Left forelimb (tissue), 1 donor: ENCODE measurements around the gene LEUTX.
A peak's percentile ranks its signal among the peaks of the same experiment; 100 is the strongest.
"Not testable (repeated sequence)": the region's sequence is repeated elsewhere in the genome, so short reads cannot be mapped to it uniquely, and the experiment has no call there.

Experiments
- DNase-seq: peaks from one replicate; pipeline ENCODE4 v3.0.0-alpha.2; 2018; ENCODE audit warnings: low spot score

Gene LEUTX

DNA sequence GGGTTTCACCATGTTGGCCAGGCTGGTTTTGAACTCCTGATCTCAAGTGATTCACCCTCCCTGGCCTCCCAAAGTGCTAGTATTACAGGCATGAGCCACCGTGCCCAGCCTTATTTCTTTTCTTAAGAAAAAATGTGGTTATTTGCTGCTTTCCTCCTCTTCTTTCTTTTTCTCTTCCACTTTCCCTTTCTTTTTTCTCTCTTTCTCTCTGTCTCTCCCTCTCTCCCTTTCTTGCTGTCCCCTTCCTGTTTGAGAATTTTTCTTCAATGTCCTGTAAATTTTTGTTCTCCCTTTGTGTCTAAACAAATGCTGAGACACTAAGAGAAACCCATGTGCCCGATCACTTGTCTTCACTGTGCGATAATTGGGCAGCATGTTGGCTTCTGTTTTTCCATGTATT lies 2.2 kb downstream of the LEUTX start:
- no peak for DNase-seq

DNA sequence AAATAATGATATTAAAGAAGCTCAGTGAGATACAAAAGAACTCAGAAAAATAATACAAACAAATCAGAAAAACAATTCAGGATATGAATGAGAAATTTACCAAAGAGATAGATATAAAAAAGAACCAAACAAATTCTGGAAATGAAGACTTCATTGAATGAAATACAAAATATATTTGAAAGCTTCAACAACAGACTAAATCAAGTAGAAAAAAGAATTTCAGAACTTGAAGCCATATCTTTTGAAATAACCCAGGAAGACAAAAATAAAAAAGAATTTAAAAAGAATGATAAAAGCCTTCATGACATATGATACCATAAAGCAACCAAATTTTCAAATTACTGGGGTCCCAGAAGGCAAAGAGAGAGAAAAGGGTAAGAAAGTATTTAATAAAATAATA lies 9.6 kb downstream of the LEUTX start:
- no peak for DNase-seq

DNA sequence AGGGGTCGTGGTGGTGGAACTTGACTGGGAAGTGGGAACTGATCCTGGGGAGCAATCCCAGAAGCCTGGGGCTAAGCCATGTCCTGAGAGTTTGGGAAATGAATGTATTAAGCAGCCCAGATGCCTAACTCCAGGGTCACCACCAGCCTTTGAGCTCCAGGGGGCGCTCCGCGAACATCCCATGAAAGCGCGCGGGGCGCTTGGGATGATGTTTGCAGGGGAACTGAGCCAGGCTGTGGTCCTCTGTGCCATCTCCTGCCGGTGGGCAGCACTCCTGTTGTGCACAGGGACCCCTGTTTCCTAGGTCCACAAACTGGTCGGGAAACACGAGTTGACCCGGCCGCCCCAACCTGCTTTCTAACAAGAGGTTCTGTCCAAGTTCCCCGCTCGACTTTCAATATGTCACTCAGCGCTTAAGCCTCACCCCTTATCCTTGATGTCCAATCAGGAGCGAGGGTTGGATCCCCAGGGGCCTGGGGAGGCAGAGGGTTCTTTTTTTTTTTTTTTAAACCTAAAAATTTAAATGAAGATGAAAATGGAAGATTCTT lies 14.4 kb downstream of the LEUTX start:
- DNase-seq: peak; percentile 88

DNA sequence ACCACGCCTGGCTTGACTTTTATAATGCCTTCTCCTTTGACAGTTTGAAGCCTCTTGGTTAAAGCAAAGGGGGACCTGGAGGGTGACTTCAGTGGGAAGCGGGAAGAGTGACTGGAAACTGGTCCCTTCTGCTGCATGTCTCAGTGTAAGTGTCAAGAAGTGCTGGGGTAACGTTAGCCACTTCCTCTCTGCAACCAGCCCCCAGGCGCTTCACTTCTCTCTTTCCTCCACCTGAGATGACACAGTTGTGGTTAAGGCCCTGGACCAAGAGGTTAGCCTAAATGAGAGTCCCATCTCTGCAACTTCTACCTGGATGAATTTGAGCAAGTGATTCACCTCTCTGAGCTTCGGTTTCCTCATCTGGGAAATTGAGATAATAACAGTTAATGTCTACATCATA lies 16.3 kb downstream of the LEUTX start:
- no peak for DNase-seq

DNA sequence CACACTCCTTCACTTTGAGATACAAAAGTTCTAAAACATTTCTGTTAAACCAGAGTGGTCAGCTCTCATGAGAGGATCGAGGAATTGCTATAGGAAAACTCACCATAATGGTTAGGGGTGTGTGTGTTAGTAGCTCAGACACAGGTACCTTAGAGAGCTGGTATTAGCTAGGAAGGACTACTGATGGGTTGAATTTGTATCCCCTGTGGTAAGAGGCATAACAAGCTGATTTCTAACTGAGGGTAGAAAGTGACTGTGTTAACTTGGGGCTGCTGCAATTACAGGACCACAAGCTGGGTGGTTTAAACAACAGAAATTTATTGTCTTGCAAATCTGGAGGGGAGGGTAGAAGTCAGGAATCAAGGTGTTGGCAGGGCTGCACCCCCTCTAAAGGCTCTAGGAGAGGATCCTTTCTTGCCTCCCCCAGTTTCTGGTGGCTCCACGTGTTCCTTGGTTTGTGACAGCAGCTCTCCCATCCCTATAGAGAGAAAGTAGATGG lies 17.4 kb downstream of the LEUTX start:
- DNase-seq: no peak

DNA sequence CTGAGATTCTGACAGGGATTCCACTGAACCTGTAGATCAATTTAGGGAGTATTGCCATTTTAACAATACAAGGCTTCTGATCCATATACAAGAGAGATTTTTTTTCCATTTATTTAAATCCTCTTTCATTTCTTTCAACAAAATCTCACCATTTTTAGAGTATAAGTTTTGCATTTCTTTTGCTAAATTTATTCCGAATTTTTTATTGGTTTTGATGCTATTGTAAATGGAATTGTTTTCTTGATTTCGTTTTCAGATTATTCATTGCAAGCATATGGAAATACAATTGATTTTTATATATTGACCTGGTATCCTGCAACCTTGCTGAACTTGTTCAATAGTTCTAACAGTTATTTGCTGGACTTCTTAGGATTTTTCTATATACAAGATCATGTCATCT lies 18.4 kb downstream of the LEUTX start:
- DNase-seq: no peak

DNA sequence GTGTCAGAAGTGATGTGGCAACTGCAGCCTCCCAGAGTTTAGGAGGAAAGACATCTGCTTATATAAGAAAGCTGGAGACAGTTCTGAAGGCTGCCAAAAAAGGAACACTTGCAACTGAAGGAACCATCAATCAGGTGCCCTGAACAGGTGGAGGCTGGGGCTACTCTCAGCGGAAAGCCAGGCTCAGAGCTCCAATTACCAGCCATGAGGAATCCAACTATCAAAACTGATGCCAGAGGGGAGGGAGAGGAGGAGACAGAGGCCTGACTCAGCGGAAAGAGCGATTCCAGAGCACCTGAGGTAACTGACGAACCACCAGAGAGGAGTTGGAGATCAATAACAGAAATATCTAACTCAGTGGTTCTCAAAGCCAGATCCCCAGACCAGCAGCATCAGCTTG lies 24.3 kb downstream of the LEUTX start:
- no peak for DNase-seq

DNA sequence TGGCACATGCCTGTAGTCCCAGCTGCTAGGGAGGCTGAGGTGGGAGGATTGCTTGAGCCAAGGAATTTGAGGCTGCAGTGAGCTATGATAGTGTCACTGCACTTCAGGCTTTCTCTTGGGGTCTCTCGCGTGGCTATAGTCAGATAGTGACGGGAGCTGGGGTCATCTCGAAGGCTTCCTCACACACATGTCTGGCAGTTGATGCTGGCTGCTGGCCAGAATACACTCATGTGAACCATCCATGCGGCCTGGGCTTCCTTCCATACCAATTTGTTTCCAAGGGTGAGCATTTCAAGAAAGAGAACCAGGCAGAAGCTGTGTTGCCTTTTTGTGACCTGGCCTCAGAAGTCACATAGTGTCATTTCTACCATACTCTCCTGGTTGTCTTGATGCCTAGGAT lies 26.4 kb downstream of the LEUTX start:
- DNase-seq: no peak

DNA sequence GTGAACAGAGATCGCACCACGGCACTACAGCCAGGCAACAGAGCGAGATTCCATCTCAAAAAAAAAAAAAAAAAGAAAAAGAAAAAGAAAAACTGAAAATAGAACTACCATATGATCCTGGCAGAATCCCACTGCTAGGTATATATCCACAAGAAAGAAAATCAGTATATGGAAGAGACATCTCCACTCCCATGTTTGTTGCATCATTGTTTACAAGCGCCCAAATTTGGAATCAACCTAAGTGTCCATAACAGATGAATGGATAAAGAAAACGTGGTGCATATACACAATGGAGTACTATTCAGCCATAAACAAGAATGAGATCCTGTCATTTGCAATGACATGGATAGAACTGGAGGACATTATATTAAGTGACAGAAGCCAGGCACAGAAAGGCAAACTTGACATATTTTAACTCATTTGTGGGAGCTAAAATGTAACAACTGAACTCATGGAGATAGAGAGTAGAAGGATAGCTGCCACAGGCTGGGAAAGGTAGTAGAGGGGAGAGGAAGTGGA lies 29.3 kb downstream of the LEUTX start:
- DNase-seq: no peak

DNA sequence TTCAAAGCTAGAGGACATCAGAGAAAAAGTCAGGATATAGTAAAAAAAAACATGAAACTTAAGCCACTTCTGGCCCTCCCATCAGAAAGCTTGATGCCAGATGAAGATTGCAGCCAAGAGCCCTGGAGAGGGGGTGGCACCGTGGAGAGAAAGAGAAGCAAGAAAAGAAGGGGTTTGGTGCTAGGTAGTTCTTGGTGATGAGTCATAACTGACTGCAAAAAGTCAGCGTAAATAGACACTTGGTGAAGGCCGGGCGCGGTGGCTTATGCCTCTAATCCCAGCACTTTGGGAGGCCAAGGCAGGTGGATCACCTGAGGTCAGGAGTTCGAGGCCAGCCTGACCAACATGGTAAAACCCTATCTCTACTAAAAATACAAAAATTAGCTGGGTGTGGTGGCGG lies 30.0 kb downstream of the LEUTX start:
- DNase-seq: not testable (repeated sequence)

DNA sequence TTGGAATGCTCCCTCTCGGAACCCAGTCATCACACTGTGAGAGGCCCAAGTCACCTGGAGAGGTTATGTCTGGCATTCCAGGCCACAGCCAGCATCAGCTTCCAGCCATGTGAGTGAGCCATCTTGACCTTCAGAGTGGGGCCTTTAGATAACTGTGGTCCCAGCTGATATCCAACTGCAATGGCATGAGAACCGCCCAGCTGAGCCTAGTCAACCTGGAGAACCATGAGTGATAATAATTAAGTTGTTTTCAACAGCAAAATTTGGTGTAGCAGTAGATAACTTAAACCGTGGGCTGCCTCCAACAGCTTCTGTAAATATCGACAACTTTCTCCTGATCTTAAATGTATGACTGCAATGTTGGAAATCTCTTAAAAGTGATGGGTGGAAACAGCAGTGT lies 30.7 kb downstream of the LEUTX start:
- no peak for DNase-seq

DNA sequence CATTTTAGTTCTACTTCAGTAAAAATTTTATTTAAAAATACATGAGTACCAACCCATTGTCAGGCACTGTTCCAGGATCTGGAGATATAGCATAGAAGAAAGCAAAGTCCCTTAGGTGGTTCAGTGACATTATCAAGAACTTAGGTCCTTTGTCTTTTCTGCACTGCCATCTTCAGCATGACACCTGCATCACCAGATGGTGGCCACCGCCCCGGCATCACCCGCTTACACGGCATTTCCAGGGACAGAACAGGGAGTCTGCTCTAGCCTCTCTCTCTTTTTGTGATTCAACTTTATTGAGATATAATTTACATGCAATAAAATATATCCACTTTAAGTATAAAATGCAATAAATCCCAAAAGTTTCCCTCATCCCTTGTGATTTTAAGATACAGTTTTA lies 31.8 kb downstream of the LEUTX start:
- no peak for DNase-seq

DNA sequence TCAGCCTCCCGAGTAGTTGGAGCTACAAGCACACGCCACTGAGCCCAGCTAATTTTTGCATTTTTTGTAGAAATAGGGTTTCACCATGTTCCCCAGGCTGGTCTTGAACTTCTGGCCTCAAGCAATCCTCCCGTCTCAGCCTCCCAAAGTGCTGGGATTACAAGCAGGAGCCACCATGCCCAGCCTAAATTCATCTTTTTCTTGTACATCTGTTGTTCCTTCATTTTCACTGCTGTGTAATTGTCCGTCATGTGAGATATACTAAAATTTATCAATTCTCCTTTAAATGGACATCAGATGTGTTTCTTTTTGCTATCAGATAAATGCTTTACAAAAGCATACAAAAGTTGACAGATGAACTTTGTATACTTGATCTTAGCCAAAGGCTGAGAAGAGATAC lies 32.4 kb downstream of the LEUTX start:
- DNase-seq: no peak

DNA sequence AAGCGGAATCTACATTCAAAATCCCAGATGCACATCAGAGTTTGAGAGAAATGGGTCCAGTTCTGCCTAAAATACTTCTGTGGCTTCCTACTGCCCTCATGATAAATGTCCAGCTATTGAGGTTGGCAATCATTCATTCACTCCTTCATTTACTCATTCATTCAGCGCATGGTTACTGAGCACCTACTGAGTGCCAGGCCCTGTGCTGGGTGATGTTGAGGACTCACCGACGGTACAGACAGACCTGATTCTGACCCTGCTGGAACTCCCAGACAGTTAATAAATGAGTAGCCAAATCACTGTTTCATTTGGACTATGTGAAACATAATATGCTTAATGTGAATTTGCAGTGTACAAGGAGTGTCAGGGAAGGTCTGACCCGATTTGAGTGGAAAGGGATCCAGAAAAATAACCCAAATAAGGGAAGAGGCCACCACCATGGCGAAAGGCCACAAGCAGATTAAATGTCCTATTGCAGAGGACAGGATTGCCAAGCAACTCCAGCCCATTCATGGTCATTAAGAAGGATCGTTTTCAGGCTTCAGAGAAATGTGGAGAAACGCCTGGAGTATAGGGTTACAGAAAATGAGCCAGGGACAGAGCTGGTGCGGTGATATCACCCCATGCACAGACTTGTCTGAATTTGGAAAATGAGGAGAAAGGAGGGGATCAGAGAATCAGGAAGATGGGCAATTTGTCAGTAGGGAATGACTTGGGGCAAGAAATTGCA lies 34.8 kb downstream of the LEUTX start:
- no peak for DNase-seq

DNA sequence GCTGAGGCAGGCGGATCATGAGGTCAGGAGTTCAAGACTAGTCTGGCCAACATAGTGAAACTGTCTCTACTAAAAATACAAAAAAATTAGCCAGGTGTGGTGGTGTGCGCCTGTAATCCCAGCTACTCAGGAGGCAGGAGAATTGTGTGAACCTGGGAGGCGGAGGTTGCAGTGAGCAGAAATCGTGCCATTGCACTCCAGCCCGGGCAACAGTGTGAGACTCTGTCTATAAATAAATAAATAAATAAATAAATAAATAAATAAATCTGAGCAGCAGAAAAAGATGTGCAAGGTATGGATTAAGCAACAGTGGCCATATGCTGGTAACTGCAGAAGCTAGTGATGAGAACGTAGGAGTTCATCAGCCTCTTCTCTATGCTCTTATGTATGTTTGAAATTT lies 35.5 kb downstream of the LEUTX start:
- DNase-seq: not testable (repeated sequence)

DNA sequence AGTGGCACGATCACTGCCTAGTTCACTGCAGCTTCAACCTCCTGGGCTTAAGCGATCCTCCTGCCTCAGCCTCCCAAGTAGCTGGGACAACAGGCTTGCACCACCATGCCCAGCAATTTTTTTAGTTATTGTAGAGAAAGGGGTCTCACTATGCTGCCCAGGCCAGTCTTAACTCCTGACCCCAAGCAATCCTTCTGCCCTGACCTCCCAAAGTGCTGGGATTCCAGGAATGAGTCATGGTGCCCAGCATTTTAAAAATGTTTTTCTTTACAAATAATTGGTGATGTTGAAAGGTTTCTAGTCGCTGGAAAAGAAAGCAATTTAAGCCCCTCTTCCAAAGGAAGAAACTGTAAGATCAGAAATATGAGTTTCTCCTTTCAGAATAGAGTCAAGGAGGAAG lies 35.9 kb downstream of the LEUTX start:
- DNase-seq: no peak

DNA sequence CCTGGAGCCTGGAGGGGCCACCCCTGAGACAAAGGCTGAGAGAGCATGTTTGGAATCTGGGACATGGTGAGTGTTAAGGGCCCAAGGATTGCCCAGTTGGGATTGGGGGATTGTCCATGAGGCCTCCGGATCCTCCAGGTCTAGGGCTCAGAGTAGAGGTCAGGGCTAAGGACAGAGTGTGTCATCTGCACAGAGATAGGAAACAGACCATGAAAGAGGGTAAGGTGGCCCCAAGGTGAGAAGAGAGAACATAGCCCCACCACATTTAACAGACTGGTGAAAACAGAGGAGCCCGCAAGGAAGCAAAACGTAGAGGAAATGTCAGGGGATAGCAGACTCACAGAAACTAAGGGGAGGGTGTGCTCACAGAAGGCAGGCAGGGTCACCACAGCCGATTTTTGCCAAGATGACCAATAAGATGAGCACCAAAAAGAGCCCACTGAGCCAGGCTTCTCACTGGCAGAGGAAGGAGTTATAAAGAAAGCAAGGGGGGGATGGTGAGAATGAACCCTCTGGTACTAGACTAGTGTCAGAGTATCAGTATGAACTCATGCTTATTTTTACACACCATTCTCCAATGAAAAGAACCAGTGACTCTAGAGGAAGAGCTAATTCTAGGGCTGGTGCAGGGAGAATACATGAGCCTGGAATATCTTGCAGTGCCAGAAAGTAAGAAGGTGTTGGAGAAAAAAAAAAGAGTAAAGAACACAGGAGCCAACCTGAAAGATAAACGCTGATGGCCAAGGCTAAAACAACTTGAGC lies 37.8 kb downstream of the LEUTX start:
- no peak for DNase-seq

DNA sequence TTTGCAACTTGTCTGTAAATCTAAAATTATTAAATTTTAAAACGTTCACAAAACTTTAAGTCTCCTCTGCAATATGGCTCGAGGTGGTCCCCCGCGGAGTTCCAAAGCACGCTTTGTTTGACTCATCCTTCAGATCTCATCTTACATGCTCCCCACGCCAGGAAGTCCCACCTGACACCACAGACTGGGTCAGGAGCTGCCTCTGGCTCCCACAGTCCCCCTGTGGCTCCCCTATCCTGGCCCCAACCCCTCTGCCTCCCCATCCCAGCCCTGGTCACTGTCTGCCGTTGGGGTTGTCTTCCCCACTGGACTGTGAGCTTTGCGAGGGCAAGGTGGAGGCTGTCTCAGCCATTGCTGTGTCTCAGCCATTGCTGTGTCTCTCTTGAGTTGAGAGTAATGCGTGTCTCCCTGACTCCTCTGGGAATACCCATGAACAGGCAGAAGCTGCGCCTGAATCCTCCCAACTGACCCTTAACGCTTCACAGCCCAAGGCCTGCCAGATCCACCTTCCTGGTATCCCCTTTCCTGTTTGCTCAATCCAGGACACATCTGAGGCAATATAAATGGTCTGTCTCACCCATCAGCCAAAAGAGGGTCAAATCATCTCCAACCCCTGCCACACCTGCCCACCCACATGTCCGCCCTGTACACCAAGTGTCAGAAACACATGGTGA lies 39.4 kb downstream of the LEUTX start:
- DNase-seq: no peak

DNA sequence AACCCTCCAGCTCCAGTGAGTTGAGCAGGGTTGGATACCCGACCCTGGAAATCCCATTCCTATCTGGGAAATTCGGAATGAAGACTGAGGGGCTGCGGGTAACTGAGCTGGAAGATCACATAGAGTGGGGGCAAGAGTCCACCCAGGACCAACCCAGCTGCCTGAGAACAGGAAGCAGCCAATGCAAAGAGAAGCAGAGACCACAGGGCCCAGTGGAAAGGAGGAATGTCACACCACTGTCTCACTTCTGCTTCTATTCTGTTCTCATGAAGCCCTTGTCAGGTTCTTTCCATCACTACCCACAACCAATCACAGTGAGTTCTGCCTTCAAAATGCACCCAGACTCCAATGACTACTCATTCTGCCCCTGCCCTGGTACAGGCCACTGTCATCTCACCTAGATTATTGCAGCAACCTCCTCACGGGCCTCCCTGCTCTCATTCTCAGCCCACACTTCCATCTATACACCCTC lies 40.0 kb downstream of the LEUTX start:
- no peak for DNase-seq

DNA sequence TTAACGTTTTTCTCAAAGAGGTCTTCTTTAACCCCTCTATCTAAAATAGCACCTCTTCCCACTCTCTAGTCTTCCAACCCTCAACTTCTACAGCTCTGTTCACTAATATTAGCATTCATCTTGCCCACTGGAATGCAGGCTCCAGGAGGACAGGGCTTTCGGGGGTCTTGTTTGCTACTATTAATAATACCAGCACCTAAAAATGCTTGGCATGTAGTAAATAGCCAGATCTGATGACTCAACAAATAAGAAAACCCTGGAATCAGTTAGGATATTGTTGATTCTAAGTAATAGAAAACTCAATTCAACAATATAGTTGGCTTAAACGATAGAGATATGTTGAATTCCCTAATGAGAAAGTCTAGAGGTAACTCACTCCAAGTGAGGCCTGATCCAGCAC lies 41.1 kb downstream of the LEUTX start:
- DNase-seq: no peak

DNA sequence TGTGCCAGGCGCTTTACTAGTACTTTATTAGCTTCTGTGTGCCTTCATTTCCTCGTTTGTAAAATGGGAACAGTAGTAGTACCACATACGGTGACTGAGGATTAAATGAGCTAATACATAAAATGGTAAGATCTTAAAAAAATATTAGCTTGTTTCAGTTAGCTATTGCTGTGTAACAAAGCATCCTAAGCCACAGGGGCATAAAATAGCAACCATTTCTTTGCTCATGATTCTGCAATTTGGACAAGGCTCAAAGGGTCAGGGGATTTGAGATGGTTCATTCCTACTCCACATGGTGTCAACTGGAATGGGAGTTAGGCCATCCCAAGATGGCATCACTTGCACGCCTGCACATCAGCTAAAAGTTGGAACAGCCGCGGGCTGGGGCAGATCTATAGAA lies 42.0 kb downstream of the LEUTX start:
- DNase-seq: no peak

DNA sequence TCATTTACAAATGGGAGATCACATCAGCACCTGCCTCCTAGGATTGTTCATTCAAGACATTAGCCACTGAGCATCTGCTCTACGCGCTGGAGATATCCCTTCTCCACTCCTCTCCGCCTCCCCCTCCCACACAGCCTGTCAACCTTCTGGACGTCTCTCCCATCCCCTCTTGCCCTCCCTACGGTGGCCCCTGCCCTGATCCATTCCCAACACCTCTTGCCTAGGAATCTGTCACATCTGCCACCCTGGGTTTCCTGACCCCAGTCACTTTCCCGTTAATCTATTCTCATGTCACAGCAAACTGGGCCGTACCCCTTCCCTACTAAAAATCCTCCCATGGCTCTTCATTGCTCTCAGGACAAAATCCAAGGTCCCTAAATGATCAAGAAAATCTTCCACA lies 45.0 kb downstream of the LEUTX start:
- DNase-seq: no peak
